HCT116 (cell line): ENCODE results near the gene GUCY2D.

Experiments used
- EZH2 ChIP-seq: fragments of 200-600 bp; sonication (generic); IDR thresholded peaks from 2 replicates; pipeline ENCODE4 v1.6.1; 2017; ENCODE audit warnings: antibody characterized with exemption, mixed run types
- EZH2phosphoT487 ChIP-seq: fragments of 200-600 bp; IDR thresholded peaks from 2 replicates; pipeline ENCODE4 v1.6.1; 2018; ENCODE audit warnings: antibody characterized with exemption, borderline replicate concordance
- FOSL1 ChIP-seq: IDR thresholded peaks from 2 replicates; pipeline ENCODE4 v1.6.1; 2012; ENCODE audit warnings: low read depth
- JUND ChIP-seq: IDR thresholded peaks from 2 replicates; pipeline ENCODE4 v1.6.1; 2012
- POLR2A ChIP-seq: IDR thresholded peaks from 2 replicates; pipeline ENCODE4 v1.7.0; 2011; ENCODE audit warnings: borderline replicate concordance; ENCODE audit not compliant: insufficient read depth, insufficient read length; ENCODE audit errors: extremely low read depth
- POLR2AphosphoS5 ChIP-seq: IDR thresholded peaks from 2 replicates; pipeline ENCODE4 v1.6.1; 2011; ENCODE audit warnings: mild to moderate bottlenecking, low read depth, low read length, moderate library complexity
- RAD21 ChIP-seq: IDR thresholded peaks from 2 replicates; pipeline ENCODE4 v1.6.1; 2012; ENCODE audit warnings: low read depth, mild to moderate bottlenecking
- SIN3A ChIP-seq: IDR thresholded peaks from 2 replicates; pipeline ENCODE4 v1.6.1; 2012; ENCODE audit warnings: low read depth
- SRF ChIP-seq: IDR thresholded peaks from 2 replicates; pipeline ENCODE4 v1.6.1; 2012; ENCODE audit warnings: low read depth
- ZBTB33 ChIP-seq: IDR thresholded peaks from 2 replicates; pipeline ENCODE4 v1.6.1; 2011; ENCODE audit warnings: mild to moderate bottlenecking, low read length, moderate library complexity; ENCODE audit not compliant: insufficient replicate concordance; ENCODE audit errors: extremely low read depth
- ZFX ChIP-seq: fragments of 450-650 bp; IDR thresholded peaks from 2 replicates; pipeline ENCODE4 v1.6.1; 2017
- TF ChIP-seq, protein P1 (sequence below), 3 experiments: fragments of 200-600 bp in 1 of 3; sonication (generic) in 1 of 3; IDR thresholded peaks in 2 of 3; conservative IDR thresholded peaks in 1 of 3; 2 replicates each; pipeline ENCODE4 v1.5.1; 2012 to 2017; ENCODE audit warnings: low read depth in 2 of 3, low read length in 2 of 3, antibody characterized with exemption in 1 of 3, borderline replicate concordance in 1 of 3, control low read depth in 1 of 3, mild to moderate bottlenecking in 1 of 3, mixed read lengths in 1 of 3, mixed run types in 1 of 3, moderate library complexity in 1 of 3; ENCODE audit not compliant: insufficient read depth in 1 of 3
- TF ChIP-seq, protein P2 (sequence below): IDR thresholded peaks from 2 replicates; pipeline ENCODE4 v1.6.1; 2012; ENCODE audit warnings: low read depth
- TF ChIP-seq, protein P3 (sequence below): IDR thresholded peaks from 2 replicates; pipeline ENCODE4 v1.6.1; 2012

GRCh38 chr17:8031950-8032349 is 29.5 kb downstream of the GUCY2D start:
- TF ChIP-seq JUND (no peak), POLR2AphosphoS5 (no peak), SRF (no peak), FOSL1 (no peak), ZBTB33 (no peak), POLR2A (no peak), EZH2phosphoT487 (no peak), ZFX (no peak), RAD21 (no peak), EZH2 (no peak), SIN3A (no peak)
- TF ChIP-seq, protein P1, sequence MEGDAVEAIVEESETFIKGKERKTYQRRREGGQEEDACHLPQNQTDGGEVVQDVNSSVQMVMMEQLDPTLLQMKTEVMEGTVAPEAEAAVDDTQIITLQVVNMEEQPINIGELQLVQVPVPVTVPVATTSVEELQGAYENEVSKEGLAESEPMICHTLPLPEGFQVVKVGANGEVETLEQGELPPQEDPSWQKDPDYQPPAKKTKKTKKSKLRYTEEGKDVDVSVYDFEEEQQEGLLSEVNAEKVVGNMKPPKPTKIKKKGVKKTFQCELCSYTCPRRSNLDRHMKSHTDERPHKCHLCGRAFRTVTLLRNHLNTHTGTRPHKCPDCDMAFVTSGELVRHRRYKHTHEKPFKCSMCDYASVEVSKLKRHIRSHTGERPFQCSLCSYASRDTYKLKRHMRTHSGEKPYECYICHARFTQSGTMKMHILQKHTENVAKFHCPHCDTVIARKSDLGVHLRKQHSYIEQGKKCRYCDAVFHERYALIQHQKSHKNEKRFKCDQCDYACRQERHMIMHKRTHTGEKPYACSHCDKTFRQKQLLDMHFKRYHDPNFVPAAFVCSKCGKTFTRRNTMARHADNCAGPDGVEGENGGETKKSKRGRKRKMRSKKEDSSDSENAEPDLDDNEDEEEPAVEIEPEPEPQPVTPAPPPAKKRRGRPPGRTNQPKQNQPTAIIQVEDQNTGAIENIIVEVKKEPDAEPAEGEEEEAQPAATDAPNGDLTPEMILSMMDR (IDR thresholded peaks at IDR 0.05 in 2 of 3, conservative IDR thresholded peaks at IDR 0.05 in 1 of 3; ENCODE audit: borderline replicate concordance in 1 of 3, insufficient read depth in 1 of 3, low read depth in 2 of 3, low read length in 2 of 3): no peak
- TF ChIP-seq, protein P2, sequence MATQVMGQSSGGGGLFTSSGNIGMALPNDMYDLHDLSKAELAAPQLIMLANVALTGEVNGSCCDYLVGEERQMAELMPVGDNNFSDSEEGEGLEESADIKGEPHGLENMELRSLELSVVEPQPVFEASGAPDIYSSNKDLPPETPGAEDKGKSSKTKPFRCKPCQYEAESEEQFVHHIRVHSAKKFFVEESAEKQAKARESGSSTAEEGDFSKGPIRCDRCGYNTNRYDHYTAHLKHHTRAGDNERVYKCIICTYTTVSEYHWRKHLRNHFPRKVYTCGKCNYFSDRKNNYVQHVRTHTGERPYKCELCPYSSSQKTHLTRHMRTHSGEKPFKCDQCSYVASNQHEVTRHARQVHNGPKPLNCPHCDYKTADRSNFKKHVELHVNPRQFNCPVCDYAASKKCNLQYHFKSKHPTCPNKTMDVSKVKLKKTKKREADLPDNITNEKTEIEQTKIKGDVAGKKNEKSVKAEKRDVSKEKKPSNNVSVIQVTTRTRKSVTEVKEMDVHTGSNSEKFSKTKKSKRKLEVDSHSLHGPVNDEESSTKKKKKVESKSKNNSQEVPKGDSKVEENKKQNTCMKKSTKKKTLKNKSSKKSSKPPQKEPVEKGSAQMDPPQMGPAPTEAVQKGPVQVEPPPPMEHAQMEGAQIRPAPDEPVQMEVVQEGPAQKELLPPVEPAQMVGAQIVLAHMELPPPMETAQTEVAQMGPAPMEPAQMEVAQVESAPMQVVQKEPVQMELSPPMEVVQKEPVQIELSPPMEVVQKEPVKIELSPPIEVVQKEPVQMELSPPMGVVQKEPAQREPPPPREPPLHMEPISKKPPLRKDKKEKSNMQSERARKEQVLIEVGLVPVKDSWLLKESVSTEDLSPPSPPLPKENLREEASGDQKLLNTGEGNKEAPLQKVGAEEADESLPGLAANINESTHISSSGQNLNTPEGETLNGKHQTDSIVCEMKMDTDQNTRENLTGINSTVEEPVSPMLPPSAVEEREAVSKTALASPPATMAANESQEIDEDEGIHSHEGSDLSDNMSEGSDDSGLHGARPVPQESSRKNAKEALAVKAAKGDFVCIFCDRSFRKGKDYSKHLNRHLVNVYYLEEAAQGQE: no peak
- TF ChIP-seq, protein P3, sequence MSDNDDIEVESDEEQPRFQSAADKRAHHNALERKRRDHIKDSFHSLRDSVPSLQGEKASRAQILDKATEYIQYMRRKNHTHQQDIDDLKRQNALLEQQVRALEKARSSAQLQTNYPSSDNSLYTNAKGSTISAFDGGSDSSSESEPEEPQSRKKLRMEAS: no peak
